Esophagus muscularis mucosa (tissue), 3 donors: Measurements from ENCODE around the gene ORC1.

Experiments
- POLR2A ChIP-seq: fragments of 450-650 bp; IDR thresholded peaks from one replicate; pipeline ENCODE4 v1.6.1; 2017; ENCODE audit warnings: antibody characterized with exemption, moderate library complexity, mild to moderate bottlenecking, low read depth
- TF ChIP-seq, protein P1 (sequence below), 3 experiments: fragments of 200-600 bp in 2 of 3; fragments of 450-650 bp in 1 of 3; sonication (generic) in 2 of 3; IDR thresholded peaks; one replicate each; pipeline ENCODE4 v1.5.1; 2017 to 2019; ENCODE audit warnings: antibody characterized with exemption in 3 of 3, mild to moderate bottlenecking in 2 of 3, moderate library complexity in 1 of 3

- TF ChIP-seq POLR2A: no peak
- TF ChIP-seq, protein P1, sequence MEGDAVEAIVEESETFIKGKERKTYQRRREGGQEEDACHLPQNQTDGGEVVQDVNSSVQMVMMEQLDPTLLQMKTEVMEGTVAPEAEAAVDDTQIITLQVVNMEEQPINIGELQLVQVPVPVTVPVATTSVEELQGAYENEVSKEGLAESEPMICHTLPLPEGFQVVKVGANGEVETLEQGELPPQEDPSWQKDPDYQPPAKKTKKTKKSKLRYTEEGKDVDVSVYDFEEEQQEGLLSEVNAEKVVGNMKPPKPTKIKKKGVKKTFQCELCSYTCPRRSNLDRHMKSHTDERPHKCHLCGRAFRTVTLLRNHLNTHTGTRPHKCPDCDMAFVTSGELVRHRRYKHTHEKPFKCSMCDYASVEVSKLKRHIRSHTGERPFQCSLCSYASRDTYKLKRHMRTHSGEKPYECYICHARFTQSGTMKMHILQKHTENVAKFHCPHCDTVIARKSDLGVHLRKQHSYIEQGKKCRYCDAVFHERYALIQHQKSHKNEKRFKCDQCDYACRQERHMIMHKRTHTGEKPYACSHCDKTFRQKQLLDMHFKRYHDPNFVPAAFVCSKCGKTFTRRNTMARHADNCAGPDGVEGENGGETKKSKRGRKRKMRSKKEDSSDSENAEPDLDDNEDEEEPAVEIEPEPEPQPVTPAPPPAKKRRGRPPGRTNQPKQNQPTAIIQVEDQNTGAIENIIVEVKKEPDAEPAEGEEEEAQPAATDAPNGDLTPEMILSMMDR (IDR thresholded peaks at IDR 0.05): no peak
These were observed 11.0 kb downstream of the ORC1 start for GRCh38 chr1:52393174-52393573.
